ENCODE measurements around the gene CPLX4. TPM values are rescaled to one million over a fixed set of nuclear protein-coding genes. Genes with fewer than 3 reads are reported as not detected.

CPLX4 gene
- total and polyA plus RNA-seq, 2 of the 13 experiments (the other 11 are each of a cell fraction or from before 2014, with no cell fraction given) = not detected

DNA sequence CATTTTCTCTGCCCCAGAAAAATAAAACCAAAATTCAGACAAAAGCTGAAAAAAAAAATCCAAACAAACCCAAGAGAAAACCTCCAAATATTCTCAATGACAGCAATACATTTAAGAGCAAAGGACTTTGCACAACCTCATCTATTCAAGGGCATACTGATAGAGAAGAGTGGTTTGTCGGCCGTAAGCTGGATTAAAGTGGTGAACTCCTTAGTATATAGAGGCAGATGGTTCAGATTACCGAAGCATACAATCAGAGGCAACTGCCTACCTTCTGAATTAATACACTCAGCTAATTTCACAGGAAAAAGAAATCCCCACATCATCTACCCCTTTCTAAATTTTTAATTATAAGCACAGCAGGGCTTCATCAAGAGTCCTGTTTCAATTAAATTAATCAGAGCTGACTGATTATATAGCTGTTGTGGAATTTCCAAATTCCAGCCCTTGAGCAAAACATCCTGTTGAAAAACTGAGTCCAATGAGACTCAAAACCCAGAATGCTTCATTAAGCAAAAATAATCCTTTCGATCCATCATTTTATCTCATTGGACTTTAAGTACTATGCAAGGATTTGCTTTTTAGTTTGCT, at the start of gene CPLX4 (continued):
- TF ChIP-seq, protein P1, sequence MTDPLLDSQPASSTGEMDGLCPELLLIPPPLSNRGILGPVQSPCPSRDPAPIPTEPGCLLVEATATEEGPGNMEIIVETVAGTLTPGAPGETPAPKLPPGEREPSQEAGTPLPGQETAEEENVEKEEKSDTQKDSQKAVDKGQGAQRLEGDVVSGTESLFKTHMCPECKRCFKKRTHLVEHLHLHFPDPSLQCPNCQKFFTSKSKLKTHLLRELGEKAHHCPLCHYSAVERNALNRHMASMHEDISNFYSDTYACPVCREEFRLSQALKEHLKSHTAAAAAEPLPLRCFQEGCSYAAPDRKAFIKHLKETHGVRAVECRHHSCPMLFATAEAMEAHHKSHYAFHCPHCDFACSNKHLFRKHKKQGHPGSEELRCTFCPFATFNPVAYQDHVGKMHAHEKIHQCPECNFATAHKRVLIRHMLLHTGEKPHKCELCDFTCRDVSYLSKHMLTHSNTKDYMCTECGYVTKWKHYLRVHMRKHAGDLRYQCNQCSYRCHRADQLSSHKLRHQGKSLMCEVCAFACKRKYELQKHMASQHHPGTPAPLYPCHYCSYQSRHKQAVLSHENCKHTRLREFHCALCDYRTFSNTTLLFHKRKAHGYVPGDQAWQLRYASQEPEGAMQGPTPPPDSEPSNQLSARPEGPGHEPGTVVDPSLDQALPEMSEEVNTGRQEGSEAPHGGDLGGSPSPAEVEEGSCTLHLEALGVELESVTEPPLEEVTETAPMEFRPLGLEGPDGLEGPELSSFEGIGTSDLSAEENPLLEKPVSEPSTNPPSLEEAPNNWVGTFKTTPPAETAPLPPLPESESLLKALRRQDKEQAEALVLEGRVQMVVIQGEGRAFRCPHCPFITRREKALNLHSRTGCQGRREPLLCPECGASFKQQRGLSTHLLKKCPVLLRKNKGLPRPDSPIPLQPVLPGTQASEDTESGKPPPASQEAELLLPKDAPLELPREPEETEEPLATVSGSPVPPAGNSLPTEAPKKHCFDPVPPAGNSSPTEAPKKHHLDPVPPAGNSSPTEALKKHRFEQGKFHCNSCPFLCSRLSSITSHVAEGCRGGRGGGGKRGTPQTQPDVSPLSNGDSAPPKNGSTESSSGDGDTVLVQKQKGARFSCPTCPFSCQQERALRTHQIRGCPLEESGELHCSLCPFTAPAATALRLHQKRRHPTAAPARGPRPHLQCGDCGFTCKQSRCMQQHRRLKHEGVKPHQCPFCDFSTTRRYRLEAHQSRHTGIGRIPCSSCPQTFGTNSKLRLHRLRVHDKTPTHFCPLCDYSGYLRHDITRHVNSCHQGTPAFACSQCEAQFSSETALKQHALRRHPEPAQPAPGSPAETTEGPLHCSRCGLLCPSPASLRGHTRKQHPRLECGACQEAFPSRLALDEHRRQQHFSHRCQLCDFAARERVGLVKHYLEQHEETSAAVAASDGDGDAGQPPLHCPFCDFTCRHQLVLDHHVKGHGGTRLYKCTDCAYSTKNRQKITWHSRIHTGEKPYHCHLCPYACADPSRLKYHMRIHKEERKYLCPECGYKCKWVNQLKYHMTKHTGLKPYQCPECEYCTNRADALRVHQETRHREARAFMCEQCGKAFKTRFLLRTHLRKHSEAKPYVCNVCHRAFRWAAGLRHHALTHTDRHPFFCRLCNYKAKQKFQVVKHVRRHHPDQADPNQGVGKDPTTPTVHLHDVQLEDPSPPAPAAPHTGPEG (CRISPR knock-in tag; IDR thresholded peaks at IDR 0.05) = no peak
- TF ChIP-seq CHD4 (IDR thresholded peaks at IDR 0.05; ENCODE audit: borderline replicate concordance, low read length) (no peak), MEF2D (CRISPR knock-in tag; IDR thresholded peaks at IDR 0.05) (no peak), BHLHE40 (IDR thresholded peaks at IDR 0.05; ENCODE audit: low read length) (no peak), GABPA (IDR thresholded peaks at IDR 0.05; ENCODE audit: low read depth, low read length) (no peak), GABPA (CRISPR knock-in tag; IDR thresholded peaks at IDR 0.05; ENCODE audit: low read depth) (no peak), TBP (CRISPR knock-in tag; IDR thresholded peaks at IDR 0.05) (no peak), ELF4 (CRISPR knock-in tag; IDR thresholded peaks at IDR 0.05; ENCODE audit: borderline replicate concordance) (no peak)

GRCh38 chr18:59360381-59360780, 41.9 kb upstream of the CPLX4 start:
- in situ Hi-C loops (cut with HindIII; ENCODE audit: extremely low pct_ligation_motif_present, low pct_unique_long_range_greater_than_20kb) = no loop called here
- CTCF ChIA-PET (ENCODE audit: low intra/inter-chr PET ratio, low total read pairs) = no interaction called here
- TF ChIP-seq ZNF577 (CRISPR knock-in tag; IDR thresholded peaks at IDR 0.05; ENCODE audit: borderline replicate concordance, low read depth) = no peak
- no peak for TF ChIP-seq TARDBP (CRISPR knock-in tag; IDR thresholded peaks at IDR 0.05)
- TF ChIP-seq ARNT (IDR thresholded peaks at IDR 0.05) = no peak
- no peak for TF ChIP-seq ZSCAN30 (CRISPR knock-in tag; IDR thresholded peaks at IDR 0.05)
- TF ChIP-seq RAD21 (CRISPR knock-in tag; IDR thresholded peaks at IDR 0.05) = no peak
- no peak for TF ChIP-seq ARNTL (CRISPR knock-in tag; IDR thresholded peaks at IDR 0.05)
- no peak for TF ChIP-seq SNAPC5 (CRISPR knock-in tag; IDR thresholded peaks at IDR 0.05; ENCODE audit: borderline replicate concordance)
- TF ChIP-seq LRRFIP1 (CRISPR knock-in tag; conservative IDR thresholded peaks at IDR 0.05) = no peak
- TF ChIP-seq, protein P2, sequence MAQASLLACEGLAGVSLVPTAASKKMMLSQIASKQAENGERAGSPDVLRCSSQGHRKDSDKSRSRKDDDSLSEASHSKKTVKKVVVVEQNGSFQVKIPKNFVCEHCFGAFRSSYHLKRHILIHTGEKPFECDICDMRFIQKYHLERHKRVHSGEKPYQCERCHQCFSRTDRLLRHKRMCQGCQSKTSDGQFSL (CRISPR knock-in tag; IDR thresholded peaks at IDR 0.05) = no peak

More at GRCh38 chr18:59360381-59360780, 41.9 kb upstream of the CPLX4 start:
- peaks cover 30% of the 10 kb centered on the region for H3K4me1 ChIP-seq (ENCODE audit: insufficient read depth, low read length)
- peaks cover 0 to 7% of the 10 kb centered on the region in 2 experiments; a peak in 4 of 5 replicates for H3K36me3 ChIP-seq (replicated peaks in 1 of 2; ENCODE audit: control insufficient read depth in 1 of 2, insufficient read depth in 2 of 2, low read length in 2 of 2)
- H3K9me3 ChIP-seq (ENCODE audit: low read length) = no peaks in the 10 kb centered on the region
- H2AFZ ChIP-seq (ENCODE audit: low read length) = no peak overlapping the region
- H4K20me1 ChIP-seq (ENCODE audit: insufficient read depth, low read length) = peaks cover 17% of the 10 kb centered on the region
- intact Hi-C loops (cut with micrococcal nuclease; ENCODE audit: unreplicated experiment) = no loop called here
- no peak overlapping the region for H3K4me3 ChIP-seq (replicated peaks in 1 of 3; ENCODE audit: insufficient read depth in 1 of 3, low read depth in 2 of 3, low read length in 3 of 3)
- WGBS (ENCODE audit: low lambda C conversion rate) = 84% methylated on average over 3 of the region's 3 CpGs
- H3K9ac ChIP-seq (ENCODE audit: insufficient read depth, low read depth, low read length) = no peak overlapping the region
- BruUV-seq (replicated peaks) = no TSS peak
- H3K4me2 ChIP-seq (ENCODE audit: low read depth, low read length) = no peak overlapping the region
- DNase-seq (ENCODE audit: low spot score) (no peak), ATAC-seq (no peak), FAIRE-seq (no peak)
- POLR2A ChIA-PET = no interaction called here
- peaks cover 36% of the 10 kb centered on the region for H3K79me2 ChIP-seq (ENCODE audit: insufficient read depth, low read length)
- H3K27ac ChIP-seq (ENCODE audit: extremely low read length, insufficient read depth, low read length) = no peak overlapping the region
- peaks cover 0 to 4% of the 10 kb centered on the region in 2 experiments; a peak in 1 of 5 replicates for H3K27me3 ChIP-seq (ENCODE audit: control insufficient read depth in 1 of 2, insufficient read depth in 2 of 2, low read length in 2 of 2)
